SKM-1 (cell line): ENCODE data around the gene TPGS1.
"Not testable (repeated sequence)": the region's sequence is repeated elsewhere in the genome, so short reads cannot be mapped to it uniquely, and the experiment has no call there.

Experiments
- DNase-seq: peaks from one replicate; lab custom pipeline; 2025; ENCODE audit not compliant: unreplicated experiment; lab: John Stamatoyannopoulos, UW

TPGS1 gene

GRCh38 chr19:475360-475759, 31.9 kb upstream of the TPGS1 start:
- DNase-seq: no peak

GRCh38 chr19:478236-478903, 28.9 kb upstream of the TPGS1 start:
- DNase-seq: no peak

GRCh38 chr19:478976-479375, 28.3 kb upstream of the TPGS1 start:
- no peak for DNase-seq

- peak; percentile 37 for DNase-seq
These were observed 27.1 kb upstream of the TPGS1 start for GRCh38 chr19:480016-480855.

GRCh38 chr19:481100-481499, 26.2 kb upstream of the TPGS1 start:
- DNase-seq: not testable (repeated sequence)

- DNase-seq: no peak
These were observed 24.9 kb upstream of the TPGS1 start for GRCh38 chr19:482186-483041.

GRCh38 chr19:483332-484072, 23.8 kb upstream of the TPGS1 start:
- DNase-seq: no peak

- no peak for DNase-seq
These were observed 22.8 kb upstream of the TPGS1 start for GRCh38 chr19:484494-484893.

- no peak for DNase-seq
These were observed 22.2 kb upstream of the TPGS1 start for GRCh38 chr19:485077-485476.

GRCh38 chr19:485583-486236, 21.6 kb upstream of the TPGS1 start:
- DNase-seq: no peak

GRCh38 chr19:488505-489417, 18.5 kb upstream of the TPGS1 start:
- DNase-seq: peak; percentile 78

GRCh38 chr19:489418-490196, 17.7 kb upstream of the TPGS1 start:
- DNase-seq: no peak

- DNase-seq: no peak
These were observed 16.1 kb upstream of the TPGS1 start for GRCh38 chr19:491146-491741.

- DNase-seq: no peak
These were observed 15.2 kb upstream of the TPGS1 start for GRCh38 chr19:492091-492531.

- DNase-seq: no peak
These were observed 13.7 kb upstream of the TPGS1 start for GRCh38 chr19:493391-494170.

GRCh38 chr19:494171-495080, 12.9 kb upstream of the TPGS1 start:
- DNase-seq: no peak
